H9 (cell line): Measurements from ENCODE around the gene FGD5. TPM values are rescaled to one million over a fixed set of nuclear protein-coding genes. Genes with fewer than 3 reads are reported as not detected.

Experiments
- DNase-seq: peaks from one replicate; pipeline ENCODE4 v3.0.0-alpha.2; 2017
- H2AFZ ChIP-seq: one replicate; pipeline ENCODE4 v1.6.1; 2013; ENCODE audit warnings: mild to moderate bottlenecking, low read length, control low read depth, moderate library complexity
- H2AK5ac ChIP-seq: 2 replicates; pipeline ENCODE4 v1.6.1; 2013; ENCODE audit warnings: low read length, control low read depth, mixed read lengths; ENCODE audit not compliant: insufficient read length
- H2BK120ac ChIP-seq: one replicate; pipeline ENCODE4 v1.6.1; 2013; ENCODE audit warnings: low read depth, mild to moderate bottlenecking, low read length, control low read depth, inconsistent platforms; ENCODE audit not compliant: poor library complexity, severe bottlenecking
- H2BK12ac ChIP-seq: 2 replicates; pipeline ENCODE4 v1.6.1; 2013; ENCODE audit warnings: low read length, control low read depth, mixed read lengths, low read depth; ENCODE audit not compliant: insufficient read length
- H2BK15ac ChIP-seq: 2 replicates; pipeline ENCODE4 v1.6.1; 2013; ENCODE audit warnings: low read depth, low read length, control low read depth
- H2BK20ac ChIP-seq: one replicate; pipeline ENCODE4 v1.6.1; 2013; ENCODE audit warnings: low read depth, mild to moderate bottlenecking, low read length, control low read depth, inconsistent platforms; ENCODE audit not compliant: poor library complexity, severe bottlenecking
- H2BK5ac ChIP-seq: 2 replicates; pipeline ENCODE4 v1.6.1; 2013; ENCODE audit warnings: low read length, control low read depth, mixed read lengths; ENCODE audit not compliant: insufficient read length
- H3K14ac ChIP-seq: 2 replicates; pipeline ENCODE4 v1.6.1; 2013; ENCODE audit warnings: low read length, control low read depth; ENCODE audit not compliant: insufficient read depth
- H3K18ac ChIP-seq: 2 replicates; pipeline ENCODE4 v1.6.1; 2013; ENCODE audit warnings: low read depth, mild to moderate bottlenecking, mixed read lengths, low read length, control low read depth; ENCODE audit not compliant: insufficient read length
- H3K23ac ChIP-seq: 2 replicates; pipeline ENCODE4 v1.6.1; 2013; ENCODE audit warnings: low read length, control low read depth, mixed read lengths, low read depth; ENCODE audit not compliant: insufficient read length
- H3K23me2 ChIP-seq: 2 replicates; pipeline ENCODE4 v1.6.1; 2013; ENCODE audit warnings: low read depth, mild to moderate bottlenecking, mixed read lengths, low read length, control low read depth; ENCODE audit not compliant: insufficient read length, poor library complexity, severe bottlenecking
- H3K27ac ChIP-seq: 2 replicates; pipeline ENCODE4 v1.5.1; 2013; ENCODE audit warnings: low read length, control low read depth, mixed read lengths, low read depth; ENCODE audit not compliant: insufficient read length
- H3K27me3 ChIP-seq: 2 replicates; pipeline ENCODE4 v1.6.1; 2013; ENCODE audit warnings: low read length, control low read depth, inconsistent platforms; ENCODE audit not compliant: insufficient read depth
- H3K4ac ChIP-seq: 2 replicates; pipeline ENCODE4 v1.6.1; 2013; ENCODE audit warnings: low read depth, mild to moderate bottlenecking, control low read depth, inconsistent platforms, low read length, moderate library complexity
- H3K4me1 ChIP-seq: 2 replicates; pipeline ENCODE4 v1.6.1; 2013; ENCODE audit warnings: low read length, control low read depth, inconsistent platforms; ENCODE audit not compliant: insufficient read depth
- H3K4me2 ChIP-seq: 2 replicates; pipeline ENCODE4 v1.6.1; 2013; ENCODE audit warnings: low read length, control low read depth, mixed read lengths; ENCODE audit not compliant: insufficient read length, insufficient read depth
- H3K56ac ChIP-seq: 2 replicates; pipeline ENCODE4 v1.6.1; 2013; ENCODE audit warnings: low read depth, mild to moderate bottlenecking, mixed read lengths, low read length, control low read depth; ENCODE audit not compliant: insufficient read length
- H3K79me1 ChIP-seq: 2 replicates; pipeline ENCODE4 v1.6.1; 2013; ENCODE audit warnings: low read depth, mild to moderate bottlenecking, moderate library complexity, low read length, control low read depth, inconsistent platforms; ENCODE audit not compliant: insufficient read depth, poor library complexity, severe bottlenecking
- H3K79me2 ChIP-seq: 2 replicates; pipeline ENCODE4 v1.6.1; 2013; ENCODE audit warnings: low read length, control low read depth, inconsistent platforms; ENCODE audit not compliant: insufficient read depth
- H3K9ac ChIP-seq: 2 replicates; pipeline ENCODE4 v1.6.1; 2013; ENCODE audit warnings: low read length, control low read depth, mixed read lengths; ENCODE audit not compliant: insufficient read length; ENCODE audit errors: extremely low read depth
- H3K9me3 ChIP-seq: one replicate; pipeline ENCODE4 v1.6.1; 2013; ENCODE audit warnings: low read depth, low read length, inconsistent platforms; ENCODE audit not compliant: control insufficient read depth
- H3T11ph ChIP-seq: one replicate; pipeline ENCODE4 v1.6.1; 2013; ENCODE audit warnings: mild to moderate bottlenecking, low read length, control low read depth, inconsistent platforms
- H4K20me1 ChIP-seq: one replicate; pipeline ENCODE4 v1.6.1; 2013; ENCODE audit not compliant: control insufficient read depth, insufficient read length, insufficient read depth
- H4K5ac ChIP-seq: 2 replicates; pipeline ENCODE4 v1.6.1; 2013; ENCODE audit warnings: low read depth, mild to moderate bottlenecking, mixed read lengths, low read length, control low read depth; ENCODE audit not compliant: insufficient read length
- H4K8ac ChIP-seq: replicated peaks from 2 replicates; pipeline ENCODE4 v1.6.1; 2013; ENCODE audit warnings: low read length, control low read depth, mixed read lengths, low read depth; ENCODE audit not compliant: insufficient read length
- H4K91ac ChIP-seq: 2 replicates; pipeline ENCODE4 v1.6.1; 2013; ENCODE audit warnings: low read depth, mild to moderate bottlenecking, moderate library complexity, mixed read lengths, low read length, control low read depth; ENCODE audit not compliant: insufficient read length
- H3K27ac Mint-ChIP-seq, 3 experiments: 2 replicates in 2 of 3; 3 replicates in 1 of 3; pipeline ENCODE4 v1.8.0; 2020 to 2021; ENCODE audit warnings: mixed read lengths in 3 of 3, mild to moderate bottlenecking in 1 of 3, moderate library complexity in 1 of 3
- H3K27me3 Mint-ChIP-seq: 2 replicates; pipeline ENCODE4 v1.8.0; 2021; ENCODE audit warnings: low read depth, mild to moderate bottlenecking, moderate library complexity, mixed read lengths
- H3K36me3 Mint-ChIP-seq, 3 experiments: 2 replicates in 2 of 3; 3 replicates in 1 of 3; pipeline ENCODE4 v1.8.0; 2020 to 2021; ENCODE audit warnings: low read depth in 3 of 3, mixed read lengths in 3 of 3; ENCODE audit not compliant: insufficient read depth in 1 of 3
- H3K4me1 Mint-ChIP-seq, 2 experiments: 2 replicates each; pipeline ENCODE4 v1.8.0; 2020; ENCODE audit warnings: mixed read lengths in 2 of 2
- H3K4me3 Mint-ChIP-seq, 2 experiments: 2 replicates in 1 of 2; 3 replicates in 1 of 2; pipeline ENCODE4 v1.8.0; 2020 to 2021; ENCODE audit warnings: mild to moderate bottlenecking in 2 of 2, mixed read lengths in 2 of 2, moderate library complexity in 1 of 2
- H3K9me3 Mint-ChIP-seq, 2 experiments: 2 replicates in 1 of 2; 3 replicates in 1 of 2; pipeline ENCODE4 v1.8.0; 2020; ENCODE audit warnings: mild to moderate bottlenecking in 2 of 2, mixed read lengths in 2 of 2, moderate library complexity in 1 of 2
- CTCF ChIP-seq: fragments of 200-600 bp; sonication (generic); conservative IDR thresholded peaks from 3 replicates; pipeline ENCODE4 v1.8.0; 2021; ENCODE audit warnings: antibody characterized with exemption, mild to moderate bottlenecking
- WGBS: extraction: QIAGEN DNeasy Blood & Tissue Kit; methylation state at CpG from one replicate; pipeline ENCODE4 v1.1.7; 2013; ENCODE audit warnings: missing lambda C conversion rate, low lambda C conversion rate, mixed read lengths; ENCODE audit not compliant: insufficient read length; ENCODE audit errors: extremely low coverage; 5-methylcytosine and 5-hydroxymethylcytosine counted together
- total RNA-seq: library from RNA; stranded (reverse); gene quantifications from 2 replicates; pipeline ENCODE4 v1.2.1, GENCODE V29; 2021

The FGD5 gene
- total RNA-seq, 1 experiment from 2014 or later, result 7.8 TPM

- H3K14ac ChIP-seq, result peak overlapping the region; percentile 98; the same call in 1 of the 2 replicates
- H2AFZ ChIP-seq, result no peak overlapping the region
- H3K23me2 ChIP-seq, result peaks cover 6% of the 10 kb centered on the region
- H3K23ac ChIP-seq, result no peak overlapping the region
- H3K79me1 ChIP-seq, result peaks cover 8% of the 10 kb centered on the region
- no peak overlapping the region for H2BK20ac ChIP-seq
- no peak overlapping the region for H2BK12ac ChIP-seq
- H2BK15ac ChIP-seq, result no peak overlapping the region
- Mint-ChIP-seq H3K9me3 (no peaks in the 10 kb centered on the region), H3K4me3 (peak overlapping the region; percentile 96), H3K27ac (peak overlapping the region; percentile 78 to 98 (median 94)), H3K4me1 (peaks cover 34% of the 10 kb centered on the region in 2 experiments), H3K27me3 (no peaks in the 10 kb centered on the region), H3K36me3 (peaks cover 13 to 47% (median 43%) of the 10 kb centered on the region in 3 experiments; a peak in 5 of 7 replicates)
- H3K56ac ChIP-seq, result no peak overlapping the region
- no peaks in the 10 kb centered on the region for H4K20me1 ChIP-seq
- no peaks in the 10 kb centered on the region for H3K27me3 ChIP-seq
- H3K9me3 ChIP-seq, result no peaks in the 10 kb centered on the region
- no CpG with 5 or more reads among the region's 5 CpGs for WGBS
- no peak for DNase-seq
- H3K4ac ChIP-seq, result no peak overlapping the region
- peak overlapping the region; percentile 75 for H3K4me2 ChIP-seq
- H4K5ac ChIP-seq, result peak overlapping the region; percentile 73
- H3T11ph ChIP-seq, result no peak overlapping the region
- H2AK5ac ChIP-seq, result no peak overlapping the region
- TF ChIP-seq CTCF, result no peak
- H3K18ac ChIP-seq, result no peak overlapping the region
- peak overlapping the region; percentile 97 for H3K9ac ChIP-seq
- peak overlapping the region; percentile 69 for H3K27ac ChIP-seq
- no peak overlapping the region for H4K8ac ChIP-seq
- no peaks in the 10 kb centered on the region for H3K4me1 ChIP-seq
- H4K91ac ChIP-seq, result no peak overlapping the region
- no peak overlapping the region for H2BK5ac ChIP-seq
- peak overlapping the region; percentile 78 for H2BK120ac ChIP-seq
- H3K79me2 ChIP-seq, result peaks cover 30% of the 10 kb centered on the region; the same call in 1 of the 2 replicates
Observed at GRCh38 chr3:14949126-14949525, 130.4 kb downstream of the FGD5 start.
